Right lobe of liver (tissue), 4 donors: ENCODE measurements around the gene UGT2A2.

ENCODE experiments used
- POLR2A ChIP-seq: fragments of 450-650 bp; IDR thresholded peaks from one replicate; pipeline ENCODE4 v1.6.1; 2017; ENCODE audit warnings: antibody characterized with exemption, mild to moderate bottlenecking
- TF ChIP-seq, protein P1 (sequence below), 4 donors: fragments of 200-600 bp in 3 of 4; fragments of 450-650 bp in 1 of 4; IDR thresholded peaks; one replicate each; pipeline versions ENCODE4 v1.5.1 to v1.8.0; 2016 to 2022; ENCODE audit warnings: antibody characterized with exemption in 4 of 4, mild to moderate bottlenecking in 2 of 4
- donor health status: DM: no; HTN: no; CAD: no.
- donor health status: DM: no; HTN: no; CAD: no.
- donor health status: DM: no; HTN: yes; CAD: no.

GRCh38 chr4:69617083-69617694, 22.3 kb downstream of the UGT2A2 start:
- TF ChIP-seq, protein P1, sequence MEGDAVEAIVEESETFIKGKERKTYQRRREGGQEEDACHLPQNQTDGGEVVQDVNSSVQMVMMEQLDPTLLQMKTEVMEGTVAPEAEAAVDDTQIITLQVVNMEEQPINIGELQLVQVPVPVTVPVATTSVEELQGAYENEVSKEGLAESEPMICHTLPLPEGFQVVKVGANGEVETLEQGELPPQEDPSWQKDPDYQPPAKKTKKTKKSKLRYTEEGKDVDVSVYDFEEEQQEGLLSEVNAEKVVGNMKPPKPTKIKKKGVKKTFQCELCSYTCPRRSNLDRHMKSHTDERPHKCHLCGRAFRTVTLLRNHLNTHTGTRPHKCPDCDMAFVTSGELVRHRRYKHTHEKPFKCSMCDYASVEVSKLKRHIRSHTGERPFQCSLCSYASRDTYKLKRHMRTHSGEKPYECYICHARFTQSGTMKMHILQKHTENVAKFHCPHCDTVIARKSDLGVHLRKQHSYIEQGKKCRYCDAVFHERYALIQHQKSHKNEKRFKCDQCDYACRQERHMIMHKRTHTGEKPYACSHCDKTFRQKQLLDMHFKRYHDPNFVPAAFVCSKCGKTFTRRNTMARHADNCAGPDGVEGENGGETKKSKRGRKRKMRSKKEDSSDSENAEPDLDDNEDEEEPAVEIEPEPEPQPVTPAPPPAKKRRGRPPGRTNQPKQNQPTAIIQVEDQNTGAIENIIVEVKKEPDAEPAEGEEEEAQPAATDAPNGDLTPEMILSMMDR (IDR thresholded peaks at IDR 0.05) = peak; percentile 41 to 79 (median 64)
- TF ChIP-seq POLR2A = no peak
